Measurements from ENCODE around the gene PSMB8. TPM values are rescaled to one million over a fixed set of nuclear protein-coding genes. Genes with fewer than 3 reads are reported as not detected.
A peak's percentile ranks its signal among the peaks of the same experiment; 100 is the strongest.
"Not testable (repeated sequence)": the region's sequence is repeated elsewhere in the genome, so short reads cannot be mapped to it uniquely, and the experiment has no call there.

PSMB8 gene
- total RNA-seq, 1 experiment from 2014 or later: 31.6 TPM

- no peaks in the 10 kb centered on the region for H3K79me2 ChIP-seq (ENCODE audit: low read length)
- H3K27ac ChIP-seq (ENCODE audit: low read length): no peak overlapping the region
- H3K9me3 ChIP-seq (ENCODE audit: low read length): no peaks in the 10 kb centered on the region
- TF ChIP-seq EZH2phosphoT487 (IDR thresholded peaks at IDR 0.05; ENCODE audit: borderline replicate concordance, low read length) (no peak), EZH2 (IDR thresholded peaks at IDR 0.05; ENCODE audit: low read length, unreplicated experiment) (no peak)
- TF ChIP-seq, protein P1, sequence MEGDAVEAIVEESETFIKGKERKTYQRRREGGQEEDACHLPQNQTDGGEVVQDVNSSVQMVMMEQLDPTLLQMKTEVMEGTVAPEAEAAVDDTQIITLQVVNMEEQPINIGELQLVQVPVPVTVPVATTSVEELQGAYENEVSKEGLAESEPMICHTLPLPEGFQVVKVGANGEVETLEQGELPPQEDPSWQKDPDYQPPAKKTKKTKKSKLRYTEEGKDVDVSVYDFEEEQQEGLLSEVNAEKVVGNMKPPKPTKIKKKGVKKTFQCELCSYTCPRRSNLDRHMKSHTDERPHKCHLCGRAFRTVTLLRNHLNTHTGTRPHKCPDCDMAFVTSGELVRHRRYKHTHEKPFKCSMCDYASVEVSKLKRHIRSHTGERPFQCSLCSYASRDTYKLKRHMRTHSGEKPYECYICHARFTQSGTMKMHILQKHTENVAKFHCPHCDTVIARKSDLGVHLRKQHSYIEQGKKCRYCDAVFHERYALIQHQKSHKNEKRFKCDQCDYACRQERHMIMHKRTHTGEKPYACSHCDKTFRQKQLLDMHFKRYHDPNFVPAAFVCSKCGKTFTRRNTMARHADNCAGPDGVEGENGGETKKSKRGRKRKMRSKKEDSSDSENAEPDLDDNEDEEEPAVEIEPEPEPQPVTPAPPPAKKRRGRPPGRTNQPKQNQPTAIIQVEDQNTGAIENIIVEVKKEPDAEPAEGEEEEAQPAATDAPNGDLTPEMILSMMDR (conservative IDR thresholded peaks at IDR 0.05; ENCODE audit: low read depth, low read length): no peak
- H3K36me3 ChIP-seq (ENCODE audit: low read depth, low read length): no peaks in the 10 kb centered on the region
- H3K4me3 ChIP-seq (ENCODE audit: low read length): no peak overlapping the region
- no peak overlapping the region for H3K9ac ChIP-seq (ENCODE audit: low read length)
- no peaks in the 10 kb centered on the region for H3K9me2 ChIP-seq (replicated peaks; ENCODE audit: low read length)
- peaks cover 10% of the 10 kb centered on the region; the same call in 1 of the 2 replicates for H3K27me3 ChIP-seq (ENCODE audit: low read length)
- ChIA-PET POLR2A (ENCODE audit: unreplicated experiment) (no interaction called here), CTCF (no interaction called here)
- BruUV-seq (replicated peaks): no TSS peak
- 0 out of 2 replicates have a peak, but pooled peaks cover 4% of the 10 kb centered on the region for H3K4me1 ChIP-seq (ENCODE audit: insufficient read depth, low read length)
- DNase-seq: no peak
- no peak overlapping the region for H2AFZ ChIP-seq (ENCODE audit: low read length)
- no peak for ATAC-seq
- no peaks in the 10 kb centered on the region for H3F3A ChIP-seq (ENCODE audit: low read length, unreplicated experiment)
- H3K4me2 ChIP-seq (ENCODE audit: low read length): no peak overlapping the region
- H4K20me1 ChIP-seq (ENCODE audit: low read length): no peaks in the 10 kb centered on the region
- intact Hi-C loops (cut with micrococcal nuclease): loop anchor here (10.0 kb wide), 1 partner anchor 261 kb away; no protein-coding TSS in a partner anchor
Observed at GRCh38 chr6:32883789-32884188, 39.9 kb upstream of the PSMB8 start.

DNA sequence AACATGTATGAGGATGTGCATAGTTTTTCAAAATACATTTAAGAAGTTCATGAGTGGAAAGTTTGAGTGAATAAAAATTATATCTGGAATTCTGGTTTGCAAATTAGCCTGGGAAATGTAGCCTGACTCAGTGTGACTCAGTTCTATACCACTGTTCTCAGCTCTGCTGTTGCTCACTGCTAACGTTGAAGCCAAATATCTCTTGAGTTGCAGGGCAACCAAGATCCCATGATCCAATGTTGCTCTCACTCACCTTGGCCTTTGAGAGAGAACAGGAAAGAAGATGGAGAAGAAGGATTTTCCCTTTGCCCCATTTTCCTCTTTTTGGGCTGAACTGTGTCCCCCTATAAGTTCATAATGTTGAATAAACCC is 39.0 kb upstream of the PSMB8 start:
- ATAC-seq (peak; percentile 56), DNase-seq (peak; percentile 53)
- no peaks in the 10 kb centered on the region for H3K79me2 ChIP-seq (ENCODE audit: low read length)
- BruUV-seq (replicated peaks): no TSS peak
- no peaks in the 10 kb centered on the region for H3K9me2 ChIP-seq (replicated peaks; ENCODE audit: low read length)
- H3K4me1 ChIP-seq (ENCODE audit: insufficient read depth, low read length): 0 out of 2 replicates have a peak, but pooled peaks cover 4% of the 10 kb centered on the region
- no peaks in the 10 kb centered on the region for H3K9me3 ChIP-seq (ENCODE audit: low read length)
- no peak overlapping the region for H3K27ac ChIP-seq (ENCODE audit: low read length)
- no peak overlapping the region for H3K9ac ChIP-seq (ENCODE audit: low read length)
- no peaks in the 10 kb centered on the region for H3F3A ChIP-seq (ENCODE audit: low read length, unreplicated experiment)
- H3K27me3 ChIP-seq (ENCODE audit: low read length): peaks cover 13% of the 10 kb centered on the region
- no peaks in the 10 kb centered on the region for H3K36me3 ChIP-seq (ENCODE audit: low read depth, low read length)
- no peak overlapping the region for H3K4me2 ChIP-seq (ENCODE audit: low read length)
- TF ChIP-seq EZH2 (IDR thresholded peaks at IDR 0.05; ENCODE audit: low read length, unreplicated experiment) (no peak), EZH2phosphoT487 (IDR thresholded peaks at IDR 0.05; ENCODE audit: borderline replicate concordance, low read length) (no peak)
- TF ChIP-seq, protein P1 (conservative IDR thresholded peaks at IDR 0.05; ENCODE audit: low read depth, low read length): no peak
- CTCF ChIA-PET: interaction anchor here (1.1 kb wide), 1 partner anchor 102 kb away, joined by 9 read pairs; no protein-coding TSS in a partner anchor
- no peak overlapping the region for H3K4me3 ChIP-seq (ENCODE audit: low read length)
- intact Hi-C loops (cut with micrococcal nuclease): loop anchor here (10.0 kb wide), 1 partner anchor 262 kb away; no protein-coding TSS in a partner anchor
- no peak overlapping the region for H2AFZ ChIP-seq (ENCODE audit: low read length)
- H4K20me1 ChIP-seq (ENCODE audit: low read length): no peaks in the 10 kb centered on the region
- POLR2A ChIA-PET (ENCODE audit: unreplicated experiment): no interaction called here

DNA sequence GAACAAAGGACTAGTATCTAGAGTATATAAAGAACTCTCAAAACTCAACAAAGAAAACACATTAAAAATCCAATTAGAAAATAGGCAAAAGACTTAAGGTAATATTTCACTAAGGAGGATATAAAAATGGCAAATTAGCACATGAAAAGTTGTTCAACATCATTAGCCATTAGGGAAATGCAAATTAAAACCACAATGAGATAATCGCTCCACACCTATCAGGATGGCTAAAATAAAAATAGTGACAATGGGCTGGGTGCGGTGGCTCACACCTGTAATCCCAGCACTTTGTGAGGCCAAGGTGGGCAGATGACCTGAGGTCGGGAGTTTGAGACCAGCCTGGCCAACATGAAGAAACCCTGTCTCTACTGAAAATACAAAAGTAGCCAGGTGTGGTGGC is 37.1 kb upstream of the PSMB8 start:
- H3K4me3 ChIP-seq (ENCODE audit: low read length); H3K9me3 ChIP-seq (ENCODE audit: low read length); H3K36me3 ChIP-seq (ENCODE audit: low read depth, low read length); POLR2A ChIA-PET (ENCODE audit: unreplicated experiment); H3K4me2 ChIP-seq (ENCODE audit: low read length); H3K9me2 ChIP-seq (replicated peaks; ENCODE audit: low read length); H3F3A ChIP-seq (ENCODE audit: low read length, unreplicated experiment); H3K27ac ChIP-seq (ENCODE audit: low read length); H3K9ac ChIP-seq (ENCODE audit: low read length); CTCF ChIA-PET; ATAC-seq; H3K4me1 ChIP-seq (ENCODE audit: insufficient read depth, low read length); H2AFZ ChIP-seq (ENCODE audit: low read length); H4K20me1 ChIP-seq (ENCODE audit: low read length); DNase-seq; BruUV-seq (replicated peaks); H3K79me2 ChIP-seq (ENCODE audit: low read length): not testable (repeated sequence)
- intact Hi-C loops (cut with micrococcal nuclease): loop anchor here (10.0 kb wide), 1 partner anchor 264 kb away; no protein-coding TSS in a partner anchor
- H3K27me3 ChIP-seq (ENCODE audit: low read length): peaks cover 28% of the 10 kb centered on the region
